Anterior cingulate cortex (tissue), 58 donors: ENCODE measurements around the gene ERN1.
A peak's percentile ranks its signal among the peaks of the same experiment; 100 is the strongest.

ENCODE experiments used
- DNase-seq, 58 donors: peaks; one replicate each; lab custom pipeline; 2025; lab: John Stamatoyannopoulos, UW

The ERN1 gene

DNA sequence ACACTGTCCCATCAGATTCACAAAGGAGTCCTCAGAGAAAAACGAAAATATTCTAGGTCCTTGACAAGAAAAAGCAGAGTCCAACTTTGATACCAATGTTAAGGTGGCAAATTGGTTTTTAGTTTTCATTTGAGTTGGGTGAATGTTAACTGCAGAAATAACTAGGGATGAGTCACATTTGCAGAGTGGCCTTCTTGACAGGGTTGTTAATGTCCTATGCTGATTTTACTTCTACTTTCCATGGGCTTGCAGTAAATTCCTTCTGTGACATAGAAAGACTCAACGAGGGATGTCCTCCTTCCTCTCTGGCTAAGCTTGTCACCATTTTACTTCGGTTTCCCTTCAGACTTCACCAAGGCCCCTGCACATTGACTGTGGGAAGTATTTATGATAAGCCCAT, 62.3 kb downstream of the ERN1 start:
- DNase-seq = no peak

GRCh38 chr17:64066716-64067115, 63.2 kb downstream of the ERN1 start:
- no peak for DNase-seq

- no peak for DNase-seq
Observed at GRCh38 chr17:64065161-64065560, 64.8 kb downstream of the ERN1 start.

DNA sequence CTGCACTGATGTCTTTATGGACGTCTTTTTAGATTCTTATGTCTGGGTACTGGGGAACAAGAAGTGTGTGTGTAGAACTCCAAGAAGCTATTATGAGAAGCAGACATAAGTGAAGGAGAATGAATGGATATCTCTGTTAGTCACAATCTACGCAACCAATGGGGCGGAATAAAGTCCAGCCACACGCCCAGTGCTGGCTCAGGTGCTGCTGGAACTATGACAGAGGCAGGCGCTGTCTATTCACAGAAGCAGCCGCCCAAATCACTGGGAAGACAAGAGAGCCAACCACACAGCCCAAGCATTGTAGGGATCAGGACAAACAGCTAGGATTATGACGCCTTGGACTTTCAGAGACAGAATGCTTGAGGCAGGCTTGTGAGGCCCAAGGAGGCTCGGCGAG, 65.6 kb downstream of the ERN1 start:
- DNase-seq = no peak

GRCh38 chr17:64063766-64064224, 66.1 kb downstream of the ERN1 start:
- DNase-seq = peak in 1 of 58 donors; percentile 2

DNA sequence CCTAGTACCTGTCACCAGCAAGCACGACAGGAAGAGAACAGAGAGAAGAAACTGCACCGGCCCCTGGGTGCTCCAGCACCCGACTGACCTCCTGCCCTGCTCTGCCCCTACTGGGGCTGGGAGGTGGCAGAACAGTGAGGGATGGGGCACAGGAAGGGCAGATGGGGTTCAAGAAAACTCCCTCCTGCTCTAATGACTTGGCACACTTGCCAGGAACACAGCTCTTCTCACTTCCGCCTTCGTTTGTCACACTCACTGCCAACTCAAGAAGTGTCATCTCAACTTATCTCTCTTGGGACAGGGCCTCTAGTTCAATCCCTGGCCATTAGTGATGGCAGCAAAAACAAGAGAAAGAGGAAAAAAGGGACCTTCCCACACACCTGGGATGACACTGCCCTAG, 66.9 kb downstream of the ERN1 start:
- DNase-seq = no peak

GRCh38 chr17:64061178-64061898, 68.6 kb downstream of the ERN1 start:
- no peak for DNase-seq

GRCh38 chr17:64060331-64060730, 69.6 kb downstream of the ERN1 start:
- no peak for DNase-seq

- no peak for DNase-seq
Observed at GRCh38 chr17:64059756-64060155, 70.2 kb downstream of the ERN1 start.

GRCh38 chr17:64058621-64059020, 71.3 kb downstream of the ERN1 start:
- peak in 2 of 58 donors; percentile 1 to 3 for DNase-seq

- DNase-seq = no peak
Observed at GRCh38 chr17:64057701-64058263, 72.2 kb downstream of the ERN1 start.

- no peak for DNase-seq
Observed at GRCh38 chr17:64056269-64057005, 73.5 kb downstream of the ERN1 start.

DNA sequence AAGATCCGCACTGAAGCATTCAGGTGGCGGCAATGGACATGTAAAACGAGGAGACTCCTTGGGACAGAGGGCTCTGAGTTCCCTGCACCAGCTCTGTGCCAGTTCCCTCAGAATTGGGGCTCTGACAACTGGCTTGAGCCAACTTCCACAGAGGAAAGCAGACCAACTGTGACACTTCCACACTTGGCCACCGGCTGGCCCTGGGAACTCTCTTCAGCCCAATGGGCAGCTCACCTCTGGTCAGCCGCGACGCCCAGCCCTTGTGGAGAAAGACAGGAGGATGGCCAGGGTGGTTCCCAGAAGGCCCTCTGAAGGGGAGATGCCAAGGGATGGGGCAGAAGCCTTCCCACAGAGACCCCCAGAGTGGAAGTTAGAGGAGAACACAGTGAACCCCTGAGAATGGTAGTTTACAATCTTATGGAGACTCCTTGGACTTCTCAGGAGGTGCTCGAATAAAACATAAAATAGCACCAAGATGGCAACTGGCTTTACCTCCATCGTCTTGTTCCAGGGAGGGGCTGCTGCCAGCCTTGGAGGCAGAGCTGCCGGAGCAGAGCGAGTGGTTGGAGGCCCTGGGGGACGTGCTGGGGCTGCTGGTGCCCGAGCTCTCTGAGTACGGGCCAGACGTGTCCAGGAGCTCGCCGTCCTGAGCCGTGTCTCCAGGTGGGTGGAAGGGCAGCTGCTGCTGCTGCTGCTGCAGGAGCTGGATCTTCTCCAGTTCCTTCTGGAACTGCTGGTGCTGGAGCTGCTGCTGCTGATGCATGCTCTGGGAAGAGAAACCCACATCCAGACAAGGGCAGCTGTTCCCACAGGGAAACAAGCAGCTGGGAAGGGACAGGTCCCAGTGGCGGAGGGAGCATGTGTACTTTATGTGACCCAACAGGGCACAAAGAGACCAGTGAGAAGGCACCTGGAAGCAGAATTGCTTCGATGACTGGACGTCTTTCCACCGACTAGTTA, 74.5 kb downstream of the ERN1 start:
- no peak for DNase-seq

DNA sequence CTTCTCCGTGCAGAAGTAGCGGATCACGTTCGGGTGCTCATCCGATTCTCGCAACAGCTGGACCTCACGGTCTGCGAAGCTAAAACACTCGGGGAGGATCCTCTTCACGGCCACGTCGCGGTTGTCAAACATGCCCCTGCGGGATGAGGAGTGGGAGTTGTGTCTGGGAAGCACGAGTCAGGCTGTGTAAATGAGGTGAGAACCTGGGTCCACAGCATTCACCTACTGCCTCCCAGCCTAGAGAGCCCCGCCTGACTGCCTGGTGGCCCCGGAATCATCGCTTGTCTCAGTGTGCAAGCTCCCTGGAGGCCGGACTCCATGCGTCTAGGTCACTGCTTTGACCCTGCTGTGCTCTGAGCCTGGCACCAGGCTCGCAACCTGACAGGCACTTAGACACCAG, 75.6 kb downstream of the ERN1 start:
- DNase-seq = no peak

DNA sequence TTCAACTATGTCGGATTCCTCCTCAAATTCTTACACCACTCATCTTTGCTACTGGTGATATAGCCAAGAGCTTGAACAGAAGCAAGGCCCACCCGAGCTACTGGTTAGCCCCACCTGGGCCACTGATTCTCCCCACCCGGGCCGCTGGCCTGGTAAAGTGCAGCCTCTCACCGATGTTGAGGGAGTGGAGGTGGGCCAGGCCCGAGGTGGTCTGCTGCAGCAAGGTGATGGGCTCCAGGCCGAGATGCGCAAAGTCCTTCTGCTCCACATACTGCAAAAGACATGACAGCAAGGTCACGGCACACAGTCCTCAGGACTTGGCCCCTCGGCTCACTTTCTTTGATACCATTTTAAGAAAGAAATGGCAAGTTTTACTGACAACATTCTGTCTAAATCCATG, 76.8 kb downstream of the ERN1 start:
- no peak for DNase-seq

DNA sequence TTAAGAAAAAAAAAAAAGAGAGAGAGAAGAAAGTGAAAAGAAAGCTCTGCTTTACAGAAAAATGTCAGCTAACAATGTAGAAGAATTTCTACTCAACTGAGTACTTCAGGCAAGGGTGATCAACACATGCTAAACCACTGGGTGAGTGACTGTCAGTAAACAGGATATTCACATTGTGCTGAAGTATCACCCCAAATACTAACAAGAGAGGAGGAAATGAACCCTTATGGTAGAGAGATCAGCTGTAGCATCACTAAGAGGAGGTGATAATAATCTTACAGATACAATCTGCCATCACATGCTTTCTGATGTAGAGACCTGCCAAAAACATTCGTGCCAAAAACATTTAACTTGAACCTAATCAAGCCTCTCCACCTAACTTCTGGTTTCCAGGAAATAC, 78.8 kb downstream of the ERN1 start:
- no peak for DNase-seq

GRCh38 chr17:64048805-64049204, 81.1 kb downstream of the ERN1 start:
- DNase-seq = no peak

- DNase-seq = no peak
Observed at GRCh38 chr17:64045176-64045575, 84.8 kb downstream of the ERN1 start.

- no peak for DNase-seq
Observed at GRCh38 chr17:64042700-64043485, 87.1 kb downstream of the ERN1 start.

DNA sequence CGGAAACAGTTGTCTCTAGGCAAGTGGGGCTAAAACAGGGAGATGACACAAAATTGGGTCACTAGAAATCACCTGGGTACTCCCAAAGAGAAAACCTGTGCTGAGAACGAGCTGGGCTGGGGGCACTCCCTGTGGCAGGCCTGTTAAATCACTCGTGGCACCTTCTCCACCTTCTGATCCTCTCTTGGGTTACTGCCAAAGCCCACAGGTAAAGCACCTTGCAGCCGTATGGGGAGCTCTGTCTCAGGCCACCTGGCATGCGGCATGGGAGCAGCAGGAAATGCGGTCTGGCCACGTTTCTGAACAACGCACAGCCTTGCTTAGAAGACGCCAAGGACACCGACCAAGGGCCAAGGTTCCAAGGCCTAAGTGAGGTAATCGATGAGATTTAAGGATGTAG, 88.0 kb downstream of the ERN1 start:
- DNase-seq = no peak
